Large intestine (tissue), 3 donors: ENCODE results near the gene RALBP1. TPM values are rescaled to one million over a fixed set of nuclear protein-coding genes. Genes with fewer than 3 reads are reported as not detected.

Source experiments
- DNase-seq, 2 donors: peaks; one replicate each; pipeline versions ENCODE4 v3.0.0 to v3.0.0-alpha.2; 2013
- H3K27ac ChIP-seq: one replicate; pipeline ENCODE4 v1.5.1; 2013; ENCODE audit warnings: low read length
- H3K27me3 ChIP-seq: 2 replicates; pipeline ENCODE4 v1.6.1; 2013; ENCODE audit warnings: low read length; ENCODE audit not compliant: control insufficient read depth, insufficient read depth
- H3K36me3 ChIP-seq: 2 replicates; pipeline ENCODE4 v1.6.1; 2013; ENCODE audit warnings: low read length; ENCODE audit not compliant: control insufficient read depth, insufficient read depth
- H3K4me1 ChIP-seq: one replicate; pipeline ENCODE4 v1.6.1; 2013; ENCODE audit warnings: low read length; ENCODE audit not compliant: control insufficient read depth, insufficient read depth
- H3K4me3 ChIP-seq: one replicate; pipeline ENCODE4 v1.5.1; 2013; ENCODE audit warnings: low read length
- H3K9me3 ChIP-seq: one replicate; pipeline ENCODE4 v1.6.1; 2013; ENCODE audit warnings: mild to moderate bottlenecking, low read depth, low read length, moderate library complexity; ENCODE audit not compliant: control insufficient read depth
- WGBS: methylation state at CpG from one replicate; pipeline ENCODE4 v1.1.5; 2013; ENCODE audit warnings: low lambda C conversion rate; ENCODE audit not compliant: insufficient coverage; 5-methylcytosine and 5-hydroxymethylcytosine counted together
- polyA plus RNA-seq: library from polyadenylated mRNA; unstranded; fragments of 120-200 nt; gene quantifications from one replicate; pipeline ENCODE4 v1.2.1, GENCODE V29; 2013

The RALBP1 gene
- polyA plus RNA-seq, 1 donor, result 31.3 TPM

DNA sequence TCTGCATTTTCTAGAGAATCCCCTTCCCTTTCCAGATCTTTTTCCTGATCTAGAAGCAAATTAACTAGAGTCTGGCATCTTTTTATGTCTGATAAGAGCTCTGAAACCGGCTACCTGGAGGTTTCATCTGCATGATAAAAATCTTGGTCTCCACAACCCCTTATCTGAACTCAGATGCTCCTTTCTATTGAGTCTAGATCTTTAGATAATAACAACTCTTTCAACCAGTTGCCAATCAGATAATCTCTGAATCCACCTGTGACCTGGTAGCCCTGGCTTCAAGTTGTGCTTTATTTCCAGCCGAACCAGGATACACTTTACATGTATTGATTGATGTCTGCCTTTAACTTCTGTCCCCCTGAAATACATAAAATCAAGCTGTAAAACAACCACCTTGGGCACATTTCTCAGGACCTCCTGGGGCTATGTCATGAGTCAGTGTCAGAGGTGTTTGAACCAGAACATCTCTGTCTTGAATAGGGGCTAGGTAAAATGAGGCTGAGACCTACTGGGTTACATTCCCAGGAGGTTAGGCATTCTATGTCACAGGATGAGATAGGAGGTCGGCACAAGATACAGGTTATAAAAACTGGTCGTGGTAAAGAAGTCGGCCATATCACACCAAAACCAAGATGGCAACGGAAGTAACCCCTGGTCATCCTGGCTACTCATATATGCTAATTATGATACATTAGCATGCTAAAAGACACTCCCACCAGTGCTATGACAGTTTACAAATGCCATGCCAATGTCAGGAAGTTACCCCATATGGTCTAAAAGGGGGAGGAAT is 20.8 kb downstream of the RALBP1 start:
- no peak for DNase-seq
- WGBS, result no CpG with 5 or more reads among the region's 6 CpGs
- H3K27ac ChIP-seq, result no peak overlapping the region
- no peaks in the 10 kb centered on the region for H3K27me3 ChIP-seq
- no peak overlapping the region for H3K4me3 ChIP-seq
- peaks cover 7% of the 10 kb centered on the region for H3K36me3 ChIP-seq
- no peaks in the 10 kb centered on the region for H3K4me1 ChIP-seq
- no peaks in the 10 kb centered on the region for H3K9me3 ChIP-seq

DNA sequence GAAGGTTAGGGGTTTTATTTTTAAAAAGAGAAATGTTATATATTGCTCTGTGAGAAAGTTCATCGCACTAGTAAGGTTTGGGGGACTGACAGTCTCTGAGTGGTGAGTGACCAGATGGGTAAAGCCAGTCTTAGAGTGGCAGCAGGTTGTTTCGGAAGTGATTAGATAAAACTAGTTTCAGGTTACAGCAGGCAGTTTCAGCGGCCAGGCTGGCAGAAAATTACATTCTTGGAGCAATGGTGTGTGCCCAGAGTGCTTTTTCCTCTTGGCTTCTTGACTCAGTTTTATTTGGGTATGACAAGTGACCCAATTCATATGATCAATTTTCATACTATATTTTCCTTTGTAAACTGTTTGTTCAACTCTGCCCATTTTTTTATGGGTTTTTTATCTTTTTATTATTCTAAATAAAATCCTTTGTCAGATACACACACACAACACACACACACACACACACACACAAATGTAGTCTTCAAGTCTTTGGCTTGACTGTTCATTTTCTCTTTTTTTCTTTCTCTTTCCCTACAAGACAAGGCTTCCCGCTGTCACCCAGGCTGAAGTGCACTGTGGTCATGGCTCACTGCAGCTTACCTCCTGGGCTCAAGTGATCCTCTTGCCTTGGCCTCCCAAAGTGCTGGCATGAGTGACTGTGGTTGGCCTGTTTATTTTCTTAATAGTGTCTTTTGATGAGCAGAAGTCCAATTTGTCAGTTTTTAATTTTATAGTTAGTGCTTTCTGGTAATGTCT is 30.9 kb downstream of the RALBP1 start:
- H3K9me3 ChIP-seq, result peaks cover 6% of the 10 kb centered on the region
- H3K4me3 ChIP-seq, result no peak overlapping the region
- H3K27ac ChIP-seq, result no peak overlapping the region
- H3K36me3 ChIP-seq, result peaks cover 5% of the 10 kb centered on the region
- DNase-seq, result no peak
- no peaks in the 10 kb centered on the region for H3K4me1 ChIP-seq
- no peaks in the 10 kb centered on the region for H3K27me3 ChIP-seq
- 86% methylated on average over 1 of the region's 4 CpGs for WGBS

DNA sequence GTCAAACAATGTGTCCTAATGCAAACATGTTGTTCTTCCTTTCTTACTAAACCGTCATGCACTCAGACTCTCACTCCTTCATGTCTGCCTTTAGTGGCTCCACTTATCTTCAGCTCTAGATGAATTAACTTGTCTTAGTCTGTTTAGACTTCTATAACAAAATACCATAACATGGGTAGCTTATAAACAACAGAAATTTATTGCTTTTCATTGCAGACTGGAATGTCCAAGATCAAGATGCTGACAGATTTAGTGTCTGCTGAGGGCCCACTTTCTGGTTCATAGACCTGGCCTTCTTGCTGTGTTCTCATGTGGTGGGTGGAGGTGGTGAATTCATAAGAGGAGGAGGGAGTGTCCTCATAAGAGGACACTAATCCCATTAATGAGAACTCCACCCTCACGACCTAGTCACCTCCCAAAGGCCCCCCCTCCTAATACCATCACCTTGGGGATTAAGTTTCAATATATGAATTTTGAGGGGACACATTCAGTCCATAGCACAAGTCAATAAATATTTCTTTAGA is 32.3 kb downstream of the RALBP1 start:
- Histone ChIP-seq H3K27ac (no peak overlapping the region), H3K9me3 (peaks cover 3% of the 10 kb centered on the region), H3K4me1 (no peaks in the 10 kb centered on the region), H3K27me3 (no peaks in the 10 kb centered on the region), H3K4me3 (no peak overlapping the region), H3K36me3 (no peaks in the 10 kb centered on the region)
- no CpG with 5 or more reads among the region's 2 CpGs for WGBS
- no peak for DNase-seq

DNA sequence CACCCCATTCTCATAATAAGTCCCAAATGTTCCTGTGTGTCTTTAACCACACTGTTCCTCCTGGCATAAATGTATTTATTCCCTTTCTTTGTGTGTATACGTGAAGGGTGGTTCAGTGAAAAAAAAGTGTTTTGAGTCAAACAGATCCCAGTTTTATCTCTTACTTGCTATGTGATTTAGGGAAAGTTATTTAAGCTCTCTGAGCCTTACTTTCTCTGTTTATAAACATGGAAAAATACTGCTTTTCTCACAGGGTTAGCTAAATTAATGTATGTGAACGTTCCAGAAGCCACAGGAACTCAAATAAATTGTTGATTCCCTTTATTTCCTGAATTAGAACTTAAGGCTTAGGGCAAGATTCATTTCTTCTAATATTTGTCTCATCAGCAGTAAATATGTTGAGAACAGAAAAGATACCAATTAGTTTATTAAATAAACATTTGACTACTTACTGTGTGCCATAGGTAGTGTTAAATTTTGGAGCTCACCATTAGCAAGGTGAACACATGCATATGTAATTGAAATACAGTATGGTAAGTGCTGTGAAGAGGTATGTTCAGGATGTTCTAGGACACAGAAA is 33.2 kb downstream of the RALBP1 start:
- H3K4me1 ChIP-seq, result no peaks in the 10 kb centered on the region

DNA sequence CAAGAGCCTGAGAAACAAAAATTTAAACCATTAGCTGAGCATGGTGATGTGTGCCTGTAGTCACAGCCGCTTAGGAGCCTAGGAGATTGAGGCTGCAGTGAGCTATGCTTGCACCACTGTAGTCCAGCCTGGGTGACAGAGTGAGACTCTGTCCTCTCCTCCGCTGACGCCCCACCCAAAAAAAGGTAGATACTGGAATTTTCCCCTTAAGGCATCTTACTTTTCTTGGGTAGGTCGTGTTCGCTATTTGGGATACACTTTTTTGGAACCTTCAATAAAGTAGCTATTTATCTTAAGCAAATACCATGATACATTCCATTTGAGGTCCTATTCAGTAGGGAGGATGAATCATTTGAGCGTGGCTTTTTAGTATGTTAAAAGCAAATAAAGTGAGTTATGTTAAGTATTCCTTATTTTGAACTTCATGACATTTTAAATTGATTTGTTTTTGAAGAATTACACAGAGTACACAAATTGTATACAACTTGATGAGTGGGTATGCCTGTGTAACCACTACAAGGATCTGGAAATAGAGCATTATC is 38.7 kb downstream of the RALBP1 start:
- no peaks in the 10 kb centered on the region for H3K9me3 ChIP-seq
- H3K27me3 ChIP-seq, result no peaks in the 10 kb centered on the region
- H3K4me1 ChIP-seq, result no peaks in the 10 kb centered on the region
- 84% methylated on average over 4 of the region's 6 CpGs for WGBS
- no peak overlapping the region for H3K4me3 ChIP-seq
- no peak overlapping the region for H3K27ac ChIP-seq
- H3K36me3 ChIP-seq, result peaks cover 16% of the 10 kb centered on the region
- DNase-seq, result no peak

More for the DNA sequence above, 33.2 kb downstream of the RALBP1 start:
- peaks cover 3% of the 10 kb centered on the region for H3K9me3 ChIP-seq
- no peaks in the 10 kb centered on the region for H3K27me3 ChIP-seq
- WGBS, result 50% methylated on average over 1 of the region's 2 CpGs
- DNase-seq, result no peak
- H3K36me3 ChIP-seq, result peaks cover 3% of the 10 kb centered on the region
- H3K4me3 ChIP-seq, result no peak overlapping the region
- no peak overlapping the region for H3K27ac ChIP-seq

DNA sequence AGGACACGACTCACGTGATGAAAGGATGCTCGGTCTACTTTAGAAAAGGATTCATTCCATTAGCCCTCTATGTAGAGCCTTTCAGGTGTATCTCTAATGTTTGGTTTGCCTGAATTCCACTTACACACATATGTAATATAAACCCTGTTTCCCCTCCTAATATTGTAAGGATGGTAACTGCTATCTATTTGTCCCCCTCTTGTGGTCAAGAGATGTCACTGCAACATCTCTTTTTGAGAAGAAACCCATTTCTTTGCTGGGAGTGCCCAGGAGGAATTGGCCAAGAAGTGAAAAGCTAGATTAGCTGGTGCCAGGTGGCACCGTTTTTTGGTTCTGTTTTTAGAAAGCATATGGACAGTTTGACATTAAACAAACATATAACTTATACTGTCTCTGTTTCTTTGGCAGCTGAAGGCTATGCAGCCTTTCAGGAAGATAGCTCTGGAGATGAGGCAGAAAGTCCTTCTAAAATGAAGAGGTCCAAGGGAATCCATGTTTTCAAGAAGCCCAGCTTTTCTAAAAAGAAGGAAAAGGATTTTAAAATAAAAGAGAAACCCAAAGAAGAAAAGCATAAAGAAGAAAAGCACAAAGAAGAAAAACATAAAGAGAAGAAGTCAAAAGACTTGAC is 41.2 kb downstream of the RALBP1 start:
- Histone ChIP-seq H3K36me3 (peaks cover 16% of the 10 kb centered on the region), H3K27ac (no peak overlapping the region), H3K27me3 (no peaks in the 10 kb centered on the region), H3K4me3 (no peak overlapping the region), H3K4me1 (peaks cover 3% of the 10 kb centered on the region), H3K9me3 (peaks cover under 1% of the 10 kb centered on the region)
- WGBS, result no CpG with 5 or more reads among the region's 4 CpGs
- DNase-seq, result peak in 1 of 2 donors; percentile 22

DNA sequence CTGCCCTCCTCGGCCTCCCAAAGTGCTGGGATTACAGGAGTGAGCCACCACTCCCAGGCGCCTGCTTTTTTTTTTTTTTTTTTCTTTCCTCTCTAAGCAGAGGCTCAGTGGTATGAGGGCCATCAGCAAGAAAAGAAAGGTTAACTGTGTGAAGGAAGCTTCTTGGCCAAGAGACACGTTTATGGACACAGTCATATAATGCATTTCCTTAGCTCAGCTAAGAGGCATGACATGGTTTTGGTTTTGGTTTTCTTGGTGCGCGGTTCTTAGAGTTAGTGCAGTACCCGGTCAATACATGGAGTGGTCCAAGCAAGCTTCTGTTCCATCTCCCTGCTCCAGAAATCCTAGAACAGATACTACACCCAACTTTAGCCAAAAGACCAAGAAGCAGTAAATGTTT is 42.6 kb downstream of the RALBP1 start:
- no peak overlapping the region for H3K4me3 ChIP-seq
- no peaks in the 10 kb centered on the region for H3K27me3 ChIP-seq
- 76% methylated on average over 3 of the region's 6 CpGs for WGBS
- DNase-seq, result no peak
- H3K4me1 ChIP-seq, result peaks cover 3% of the 10 kb centered on the region
- H3K27ac ChIP-seq, result no peak overlapping the region
- peaks cover 3% of the 10 kb centered on the region for H3K9me3 ChIP-seq
- peaks cover 18% of the 10 kb centered on the region for H3K36me3 ChIP-seq

DNA sequence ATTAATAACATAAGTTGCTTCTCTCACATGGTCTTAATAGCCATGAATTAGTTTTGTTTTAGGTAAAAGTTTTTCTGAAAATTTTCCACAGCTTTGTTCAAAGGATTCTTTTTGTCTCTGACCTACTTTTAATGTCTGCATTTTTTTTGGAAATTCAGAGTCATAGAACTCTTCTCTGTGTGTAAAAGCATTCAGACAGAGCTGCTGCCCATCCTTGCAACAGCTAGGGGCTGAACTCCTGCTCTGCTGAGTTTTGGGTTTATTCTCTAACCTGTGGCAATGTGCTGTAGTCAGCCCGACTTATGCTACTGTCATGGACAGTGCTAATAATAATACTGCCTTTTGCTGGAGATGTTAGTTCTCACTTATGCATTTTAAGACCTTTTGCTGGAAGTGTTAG is 44.1 kb downstream of the RALBP1 start:
- no peak for DNase-seq
- WGBS, result 86% methylated on average over 1 of the region's 1 CpG
- H3K27me3 ChIP-seq, result no peaks in the 10 kb centered on the region
- peaks cover 3% of the 10 kb centered on the region for H3K4me1 ChIP-seq
- H3K4me3 ChIP-seq, result no peak overlapping the region
- peaks cover 3% of the 10 kb centered on the region for H3K9me3 ChIP-seq
- H3K27ac ChIP-seq, result no peak overlapping the region
- peaks cover 20% of the 10 kb centered on the region for H3K36me3 ChIP-seq

DNA sequence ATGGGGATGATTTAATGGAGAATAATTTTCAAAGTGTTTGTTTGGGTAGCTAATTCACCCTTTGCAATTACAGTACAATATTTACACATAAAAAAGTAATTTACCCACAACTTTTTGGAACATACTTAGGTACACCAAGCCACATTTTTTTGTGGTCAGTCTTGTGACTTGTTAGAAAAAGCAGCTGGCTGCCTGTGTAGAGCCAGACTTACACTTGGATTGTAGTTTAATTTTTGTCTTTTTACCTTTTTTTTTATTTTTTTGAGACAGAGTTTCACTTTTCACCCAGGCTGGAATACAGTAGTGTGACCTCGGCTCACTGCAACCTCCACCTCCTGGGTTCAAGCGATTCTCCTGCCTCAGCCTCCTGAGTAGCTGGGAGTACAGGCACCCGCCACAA is 45.4 kb downstream of the RALBP1 start:
- H3K27ac ChIP-seq, result peak overlapping the region; percentile 21
- peaks cover 25% of the 10 kb centered on the region for H3K36me3 ChIP-seq
- no peak for DNase-seq
- no CpG with 5 or more reads among the region's 3 CpGs for WGBS
- H3K9me3 ChIP-seq, result peaks cover 3% of the 10 kb centered on the region
- no peaks in the 10 kb centered on the region for H3K27me3 ChIP-seq
- H3K4me3 ChIP-seq, result no peak overlapping the region
- H3K4me1 ChIP-seq, result peaks cover 3% of the 10 kb centered on the region

DNA sequence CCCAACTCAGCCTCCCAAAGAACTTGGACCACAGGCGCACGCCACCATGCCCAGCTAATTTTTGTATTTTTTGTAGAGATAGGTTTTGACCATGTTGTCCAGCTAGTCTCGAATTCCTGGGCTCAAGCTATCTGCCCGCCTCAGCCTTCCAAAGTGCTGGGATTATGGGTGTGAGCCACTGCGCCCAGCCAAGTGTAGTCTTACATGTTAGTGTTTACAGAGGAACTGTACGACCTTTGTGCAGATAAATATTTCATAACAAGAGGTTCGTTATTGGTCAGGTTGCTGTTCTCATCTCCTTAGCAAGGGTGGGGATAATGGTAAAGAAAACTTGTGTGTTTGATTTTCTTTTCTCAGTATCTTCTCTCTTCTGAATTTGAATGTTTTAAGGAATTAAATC is 46.5 kb downstream of the RALBP1 start:
- H3K27ac ChIP-seq, result no peak overlapping the region

More for the DNA sequence above, 46.5 kb downstream of the RALBP1 start:
- DNase-seq, result peak in 1 of 2 donors; percentile 31
- Histone ChIP-seq H3K36me3 (peaks cover 36% of the 10 kb centered on the region), H3K4me1 (peaks cover 3% of the 10 kb centered on the region), H3K4me3 (no peak overlapping the region), H3K27me3 (no peaks in the 10 kb centered on the region), H3K9me3 (peaks cover 3% of the 10 kb centered on the region)
- no CpG with 5 or more reads among the region's 7 CpGs for WGBS
